SH-SY5Y (cell line): ENCODE measurements around the gene TMEM42.

Source experiments
- GATA2 ChIP-seq: IDR thresholded peaks from 2 replicates; pipeline ENCODE4 v1.6.1; 2011; ENCODE audit warnings: mild to moderate bottlenecking, low read depth, low read length
- GATA3 ChIP-seq: IDR thresholded peaks from 2 replicates; pipeline ENCODE4 v1.6.1; 2011; ENCODE audit warnings: low read depth, mild to moderate bottlenecking, low read length, moderate library complexity

DNA sequence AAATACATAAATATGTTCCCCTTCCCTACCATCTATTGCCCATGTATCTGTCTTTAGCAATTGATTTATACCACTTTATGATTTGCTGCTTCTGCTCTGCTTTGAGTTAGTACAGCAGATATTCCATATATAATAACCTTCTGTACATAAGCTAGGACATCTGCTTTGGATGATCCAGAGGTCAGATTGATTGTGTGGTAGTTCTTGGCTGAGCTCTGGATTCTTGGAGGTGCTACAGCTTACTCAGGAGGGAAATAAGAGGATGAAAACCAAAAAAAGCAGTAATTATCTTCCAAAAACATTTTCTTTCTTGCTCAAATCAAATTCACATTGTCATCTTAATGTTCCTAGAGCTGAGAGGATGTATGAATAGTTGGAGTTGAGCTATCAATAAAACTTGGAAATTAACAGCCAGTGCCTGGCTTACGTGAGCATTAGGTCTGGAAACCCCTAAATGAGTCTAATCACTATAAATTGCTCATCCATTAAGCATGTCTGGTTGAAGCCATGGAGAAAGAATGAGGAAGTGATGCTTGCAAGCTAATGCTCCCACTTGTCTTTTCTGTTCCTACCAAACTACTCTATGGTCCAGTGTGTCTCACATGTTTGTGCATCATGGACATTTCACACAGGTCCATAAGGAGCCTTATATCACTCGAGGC, 36.3 kb upstream of the TMEM42 start:
- TF ChIP-seq GATA2 (no peak), GATA3 (no peak)
